ENCODE data around the gene TIMELESS.

The TIMELESS gene

GRCh38 chr12:56468216-56469006 is 19.2 kb upstream of the TIMELESS start, which contains the start of gene SPRYD4:
SPRYD4 (plus strand) TSS chr12:56468578; CDS start chr12:56468592, 14 bp downstream.
- TF ChIP-seq GATA2 (IDR thresholded peaks at IDR 0.05; ENCODE audit: low read depth, low read length) = no peak
- TF ChIP-seq GATA3 (IDR thresholded peaks at IDR 0.05; ENCODE audit: low read depth, low read length) = no peak

- no peak for TF ChIP-seq GATA2 (IDR thresholded peaks at IDR 0.05; ENCODE audit: low read depth, low read length)
- TF ChIP-seq GATA3 (IDR thresholded peaks at IDR 0.05; ENCODE audit: low read depth, low read length) = no peak
Measured at GRCh38 chr12:56462565-56462964, 13.3 kb upstream of the TIMELESS start.

- no peak for TF ChIP-seq GATA3 (IDR thresholded peaks at IDR 0.05; ENCODE audit: low read depth, low read length)
- TF ChIP-seq GATA2 (IDR thresholded peaks at IDR 0.05; ENCODE audit: low read depth, low read length) = no peak
Measured at GRCh38 chr12:56461235-56462159, 12.3 kb upstream of the TIMELESS start.

GRCh38 chr12:56457817-56458216 is 8.6 kb upstream of the TIMELESS start:
- TF ChIP-seq GATA2 (IDR thresholded peaks at IDR 0.05; ENCODE audit: low read depth, low read length) (no peak), GATA3 (IDR thresholded peaks at IDR 0.05; ENCODE audit: low read depth, low read length) (no peak)

- no peak for TF ChIP-seq GATA3 (IDR thresholded peaks at IDR 0.05; ENCODE audit: low read depth, low read length)
- no peak for TF ChIP-seq GATA2 (IDR thresholded peaks at IDR 0.05; ENCODE audit: low read depth, low read length)
Measured at GRCh38 chr12:56454557-56454956, 5.3 kb upstream of the TIMELESS start, which contains the start of gene MIP. MIP (minus strand) TSS chr12:56454657; CDS start chr12:56454613, 44 bp downstream.

- TF ChIP-seq GATA3 (IDR thresholded peaks at IDR 0.05; ENCODE audit: low read depth, low read length) (no peak), GATA2 (IDR thresholded peaks at IDR 0.05; ENCODE audit: low read depth, low read length) (no peak)
Measured at GRCh38 chr12:56451147-56451546, 1.9 kb upstream of the TIMELESS start.

- no peak for TF ChIP-seq GATA3 (IDR thresholded peaks at IDR 0.05; ENCODE audit: low read depth, low read length)
- no peak for TF ChIP-seq GATA2 (IDR thresholded peaks at IDR 0.05; ENCODE audit: low read depth, low read length)
Measured at GRCh38 chr12:56450241-56450640, 1.0 kb upstream of the TIMELESS start.

- TF ChIP-seq GATA3 (IDR thresholded peaks at IDR 0.05; ENCODE audit: low read depth, low read length) (no peak), GATA2 (IDR thresholded peaks at IDR 0.05; ENCODE audit: low read depth, low read length) (no peak)
Measured at GRCh38 chr12:56449622-56449984, 377 bp upstream of the TIMELESS start.

GRCh38 chr12:56437430-56438176 is 11.6 kb downstream of the TIMELESS start:
- TF ChIP-seq GATA3 (IDR thresholded peaks at IDR 0.05; ENCODE audit: low read depth, low read length) (no peak), GATA2 (IDR thresholded peaks at IDR 0.05; ENCODE audit: low read depth, low read length) (no peak)

- TF ChIP-seq GATA2 (IDR thresholded peaks at IDR 0.05; ENCODE audit: low read depth, low read length) (no peak), GATA3 (IDR thresholded peaks at IDR 0.05; ENCODE audit: low read depth, low read length) (no peak)
Measured at GRCh38 chr12:56434828-56435227, 14.4 kb downstream of the TIMELESS start.

GRCh38 chr12:56431850-56432249 is 17.4 kb downstream of the TIMELESS start:
- no peak for TF ChIP-seq GATA2 (IDR thresholded peaks at IDR 0.05; ENCODE audit: low read depth, low read length)
- TF ChIP-seq GATA3 (IDR thresholded peaks at IDR 0.05; ENCODE audit: low read depth, low read length) = no peak

- TF ChIP-seq GATA3 (IDR thresholded peaks at IDR 0.05; ENCODE audit: low read depth, low read length) = no peak
- no peak for TF ChIP-seq GATA2 (IDR thresholded peaks at IDR 0.05; ENCODE audit: low read depth, low read length)
Measured at GRCh38 chr12:56431288-56431687, 17.9 kb downstream of the TIMELESS start.

GRCh38 chr12:56425940-56426438 is 23.2 kb downstream of the TIMELESS start:
- TF ChIP-seq GATA3 (IDR thresholded peaks at IDR 0.05; ENCODE audit: low read depth, low read length) (no peak), GATA2 (IDR thresholded peaks at IDR 0.05; ENCODE audit: low read depth, low read length) (no peak)
